ENCODE results near the gene DUSP1.
"Not testable (repeated sequence)": the region's sequence is repeated elsewhere in the genome, so short reads cannot be mapped to it uniquely, and the experiment has no call there.

Gene DUSP1

GRCh38 chr5:172770675-172771438 lies at the start of gene DUSP1:
DUSP1 (minus strand) TSS chr5:172771195; CDS start chr5:172770952, 243 bp downstream.
- peak; percentile 99 for DNase-seq

- DNase-seq = no peak
Measured at GRCh38 chr5:172820046-172820767, 49.2 kb upstream of the DUSP1 start.

- no peak for DNase-seq
Measured at GRCh38 chr5:172819569-172819968, 48.6 kb upstream of the DUSP1 start.

GRCh38 chr5:172818081-172818480 lies 47.1 kb upstream of the DUSP1 start:
- no peak for DNase-seq

- DNase-seq = no peak
Measured at GRCh38 chr5:172817664-172818063, 46.7 kb upstream of the DUSP1 start.

- no peak for DNase-seq
Measured at GRCh38 chr5:172816925-172817562, 46.0 kb upstream of the DUSP1 start.

- no peak for DNase-seq
Measured at GRCh38 chr5:172815631-172816030, 44.6 kb upstream of the DUSP1 start.

- not testable (repeated sequence) for DNase-seq
Measured at GRCh38 chr5:172810996-172811395, 40.0 kb upstream of the DUSP1 start.

- no peak for DNase-seq
Measured at GRCh38 chr5:172809774-172810173, 38.8 kb upstream of the DUSP1 start.

GRCh38 chr5:172807766-172808311 lies 36.8 kb upstream of the DUSP1 start:
- no peak for DNase-seq

- DNase-seq = peak; percentile 46
Measured at GRCh38 chr5:172806897-172807672, 36.1 kb upstream of the DUSP1 start.

- no peak for DNase-seq
Measured at GRCh38 chr5:172805736-172806255, 34.8 kb upstream of the DUSP1 start.

- DNase-seq = no peak
Measured at GRCh38 chr5:172805018-172805683, 34.2 kb upstream of the DUSP1 start.

GRCh38 chr5:172802567-172803176 lies 31.7 kb upstream of the DUSP1 start:
- DNase-seq = no peak

- DNase-seq = no peak
Measured at GRCh38 chr5:172802112-172802511, 31.1 kb upstream of the DUSP1 start.

- DNase-seq = no peak
Measured at GRCh38 chr5:172801179-172801671, 30.2 kb upstream of the DUSP1 start.

- no peak for DNase-seq
Measured at GRCh38 chr5:172800088-172800551, 29.1 kb upstream of the DUSP1 start.

- no peak for DNase-seq
Measured at GRCh38 chr5:172799416-172799815, 28.4 kb upstream of the DUSP1 start.

- DNase-seq = no peak
Measured at GRCh38 chr5:172798422-172799215, 27.6 kb upstream of the DUSP1 start.

- DNase-seq = no peak
Measured at GRCh38 chr5:172797771-172798191, 26.8 kb upstream of the DUSP1 start.

Data from 8988T (cell line).